GM19240 (cell line): ENCODE measurements around the gene ABHD17C.

Source experiments
- DNase-seq: peaks from one replicate; pipeline ENCODE4 v3.0.0; 2011; ENCODE audit warnings: low spot score; ENCODE audit not compliant: insufficient read length

The ABHD17C gene

GRCh38 chr15:80689294-80689693, 5.8 kb upstream of the ABHD17C start:
- no peak for DNase-seq

GRCh38 chr15:80689716-80690115, 5.4 kb upstream of the ABHD17C start:
- DNase-seq = no peak

- DNase-seq = no peak
These were observed 3.5 kb upstream of the ABHD17C start for GRCh38 chr15:80691575-80691974.

GRCh38 chr15:80693682-80694610, 1.2 kb upstream of the ABHD17C start:
- no peak for DNase-seq

GRCh38 chr15:80694611-80695098, 455 bp upstream of the ABHD17C start:
- no peak for DNase-seq

GRCh38 chr15:80695911-80696661, 976 bp downstream of the ABHD17C start:
- no peak for DNase-seq

- DNase-seq = no peak
These were observed 2.1 kb downstream of the ABHD17C start for GRCh38 chr15:80697075-80697685.

- DNase-seq = no peak
These were observed 3.6 kb downstream of the ABHD17C start for GRCh38 chr15:80698676-80699075.

- no peak for DNase-seq
These were observed 4.9 kb downstream of the ABHD17C start for GRCh38 chr15:80699981-80700380.

GRCh38 chr15:80701676-80702311, 6.7 kb downstream of the ABHD17C start:
- no peak for DNase-seq

- DNase-seq = no peak
These were observed 8.0 kb downstream of the ABHD17C start for GRCh38 chr15:80703081-80703480.

GRCh38 chr15:80703965-80704364, 8.9 kb downstream of the ABHD17C start:
- DNase-seq = no peak

- no peak for DNase-seq
These were observed 11.1 kb downstream of the ABHD17C start for GRCh38 chr15:80706161-80706560.

- no peak for DNase-seq
These were observed 14.4 kb downstream of the ABHD17C start for GRCh38 chr15:80709542-80709941.

- no peak for DNase-seq
These were observed 15.8 kb downstream of the ABHD17C start for GRCh38 chr15:80710635-80711554.

GRCh38 chr15:80711886-80712285, 16.8 kb downstream of the ABHD17C start:
- no peak for DNase-seq

- no peak for DNase-seq
These were observed 17.8 kb downstream of the ABHD17C start for GRCh38 chr15:80712956-80713355.

GRCh38 chr15:80721476-80721875, 26.4 kb downstream of the ABHD17C start:
- DNase-seq = no peak

GRCh38 chr15:80722811-80723210, 27.7 kb downstream of the ABHD17C start:
- DNase-seq = no peak

- no peak for DNase-seq
These were observed 32.1 kb downstream of the ABHD17C start for GRCh38 chr15:80727196-80727595.
